HEK293T (cell line): ENCODE results near the gene PTGR3.

Experiments used
- ARNT ChIP-seq: fragments of 450-650 bp; IDR thresholded peaks from 2 replicates; pipeline ENCODE4 v1.6.1; 2017; ENCODE audit warnings: mild to moderate bottlenecking
- BHLHE40 ChIP-seq: fragments of 450-650 bp; IDR thresholded peaks from 2 replicates; pipeline ENCODE4 v1.6.1; 2016; ENCODE audit warnings: mild to moderate bottlenecking, moderate library complexity, borderline replicate concordance
- ELF4 ChIP-seq: fragments of 450-650 bp; IDR thresholded peaks from 2 replicates; pipeline ENCODE4 v1.6.1; 2017; ENCODE audit warnings: antibody characterized with exemption
- FOXK2 ChIP-seq: fragments of 450-650 bp; IDR thresholded peaks from 2 replicates; pipeline ENCODE4 v1.6.1; 2016; ENCODE audit warnings: mild to moderate bottlenecking
- HDGF ChIP-seq: fragments of 450-650 bp; IDR thresholded peaks from 2 replicates; pipeline ENCODE4 v1.6.1; 2017; ENCODE audit warnings: antibody characterized with exemption, borderline replicate concordance
- L3MBTL2 ChIP-seq: fragments of 450-650 bp; conservative IDR thresholded peaks from 2 replicates; pipeline ENCODE4 v1.6.1; 2016; ENCODE audit warnings: mild to moderate bottlenecking
- LEF1 ChIP-seq: fragments of 450-650 bp; IDR thresholded peaks from 2 replicates; pipeline ENCODE4 v1.6.1; 2017; ENCODE audit warnings: mild to moderate bottlenecking, borderline replicate concordance
- PKNOX1 ChIP-seq: fragments of 450-650 bp; IDR thresholded peaks from 2 replicates; pipeline ENCODE4 v1.6.1; 2016
- SP1 ChIP-seq: fragments of 450-650 bp; IDR thresholded peaks from 2 replicates; pipeline ENCODE4 v1.6.1; 2017
- SUZ12 ChIP-seq: fragments of 450-650 bp; IDR thresholded peaks from 2 replicates; pipeline ENCODE4 v1.6.1; 2016; ENCODE audit warnings: mild to moderate bottlenecking
- TARDBP ChIP-seq: fragments of 450-650 bp; IDR thresholded peaks from 2 replicates; pipeline ENCODE4 v1.6.1; 2016
- ZNF384 ChIP-seq: fragments of 450-650 bp; IDR thresholded peaks from 2 replicates; pipeline ENCODE4 v1.6.1; 2016

GRCh38 chr18:75198036-75198435 lies 10.9 kb downstream of the PTGR3 start:
- TF ChIP-seq SP1: no peak
- no peak for TF ChIP-seq ARNT
- no peak for TF ChIP-seq PKNOX1
- no peak for TF ChIP-seq ELF4
- TF ChIP-seq TARDBP: no peak
- TF ChIP-seq ZNF384: no peak
- TF ChIP-seq HDGF: no peak
- TF ChIP-seq LEF1: no peak
- no peak for TF ChIP-seq BHLHE40
- no peak for TF ChIP-seq L3MBTL2
- TF ChIP-seq FOXK2: no peak
- no peak for TF ChIP-seq SUZ12
